Epidermal melanocyte (primary cell): ENCODE data around the gene GPR89A.
"Not testable (repeated sequence)": the region's sequence is repeated elsewhere in the genome, so short reads cannot be mapped to it uniquely, and the experiment has no call there.

Source experiments
- DNase-seq: peaks from one replicate; pipeline ENCODE4 v3.0.0; 2011; ENCODE audit warnings: low spot score; ENCODE audit not compliant: insufficient read length

Gene GPR89A

DNA sequence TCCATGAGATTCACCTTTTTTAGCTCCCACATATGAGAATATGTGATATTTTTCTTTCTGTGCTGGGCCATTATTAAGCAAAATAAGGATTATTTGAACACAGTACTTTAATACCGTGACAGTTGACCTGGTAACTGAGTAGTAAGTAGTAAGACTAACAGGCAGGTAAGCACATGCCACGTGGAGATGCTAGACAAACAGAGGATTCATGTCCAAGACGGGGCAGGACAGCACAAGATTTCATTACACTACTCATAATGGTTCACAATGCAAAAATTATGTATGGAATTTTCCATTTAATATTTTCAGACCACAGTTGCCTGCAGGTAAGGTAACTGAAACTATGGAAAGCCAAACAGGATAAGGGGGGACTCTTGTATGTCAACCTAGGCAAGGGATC lies 77.1 kb downstream of the GPR89A start:
- DNase-seq = not testable (repeated sequence)

GRCh38 chr1:145686078-145686477 lies 78.3 kb downstream of the GPR89A start:
- DNase-seq = not testable (repeated sequence)

DNA sequence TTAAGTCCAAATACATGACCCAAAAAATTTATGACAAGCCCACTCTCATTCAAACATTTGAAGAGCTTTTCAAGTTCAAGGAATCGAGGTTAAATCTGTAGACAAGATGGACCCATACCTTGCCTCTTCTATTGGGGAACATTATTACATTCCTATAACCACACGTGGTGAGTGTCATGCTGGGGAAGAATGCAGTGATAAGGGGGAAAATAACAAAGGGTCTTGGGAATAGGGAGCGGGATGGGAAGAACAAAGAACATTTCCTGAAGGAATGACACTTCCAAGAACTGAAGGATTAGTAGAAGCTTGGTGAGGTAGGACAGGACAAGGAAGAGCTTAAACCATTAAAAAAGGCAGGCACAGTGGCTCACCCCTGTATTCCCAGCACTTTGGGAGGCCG lies 80.5 kb downstream of the GPR89A start:
- no peak for DNase-seq

DNA sequence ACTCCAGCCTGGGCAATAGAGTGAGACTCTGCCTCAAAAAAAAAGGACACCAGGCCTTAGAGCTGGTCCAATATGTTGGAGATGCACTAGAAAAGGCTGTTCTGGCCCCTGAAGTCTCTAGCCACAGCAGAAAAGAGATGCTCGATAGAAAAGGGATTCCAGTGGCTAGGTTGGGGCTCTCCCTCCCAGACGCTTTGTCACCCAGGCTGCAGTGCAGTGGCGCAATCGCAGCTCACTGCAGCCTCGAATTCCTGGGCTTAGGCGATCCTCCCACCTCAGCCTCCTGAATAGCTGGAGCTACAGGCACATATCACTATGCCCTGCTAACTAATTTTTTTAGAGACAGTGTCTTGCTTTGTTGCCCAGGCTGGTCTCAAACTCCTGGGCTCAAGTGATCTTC lies 81.1 kb downstream of the GPR89A start:
- no peak for DNase-seq

- no peak for DNase-seq
These were observed 82.1 kb downstream of the GPR89A start for GRCh38 chr1:145689922-145690321.

- DNase-seq = peak; percentile 32
These were observed 83.1 kb downstream of the GPR89A start for GRCh38 chr1:145690587-145691558.

GRCh38 chr1:145692785-145693443 lies 85.1 kb downstream of the GPR89A start:
- no peak for DNase-seq

DNA sequence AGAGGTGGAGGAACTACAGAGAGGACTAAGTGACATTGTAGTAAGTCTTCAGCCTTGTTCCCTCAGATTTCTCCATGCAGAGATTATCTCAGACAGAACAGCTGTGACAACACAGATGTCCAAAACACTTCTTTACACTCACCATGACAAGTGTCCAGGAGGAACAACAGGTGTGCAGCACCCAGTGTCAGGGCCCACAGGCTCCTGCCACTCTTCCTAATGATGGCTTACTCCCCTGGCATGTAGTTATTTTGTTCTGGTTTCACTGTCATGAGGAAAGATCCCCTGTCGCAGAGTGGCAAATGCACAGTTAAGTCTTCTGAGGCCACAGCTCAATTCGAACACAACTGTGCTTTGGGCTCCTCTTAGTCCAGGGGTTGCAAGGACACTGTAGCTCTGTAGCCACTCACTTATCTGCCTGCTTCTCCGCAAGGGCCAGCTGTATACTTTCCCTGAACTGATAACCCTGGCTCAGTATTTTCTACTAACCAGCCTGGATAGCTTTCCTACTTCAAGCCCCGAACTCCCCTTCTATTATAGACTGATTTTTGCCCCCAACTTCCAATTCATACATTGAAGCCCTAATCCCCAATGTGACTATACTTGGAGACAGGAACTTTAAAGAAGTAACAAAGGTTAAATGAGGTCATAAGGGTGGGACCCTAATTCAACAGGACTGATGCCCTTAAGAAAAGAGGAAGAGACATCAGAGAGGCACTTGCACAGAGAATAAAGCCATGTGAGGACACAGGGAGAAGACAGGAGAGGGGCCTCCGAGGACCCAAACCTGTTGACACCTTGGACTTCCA lies 88.2 kb downstream of the GPR89A start:
- no peak for DNase-seq

DNA sequence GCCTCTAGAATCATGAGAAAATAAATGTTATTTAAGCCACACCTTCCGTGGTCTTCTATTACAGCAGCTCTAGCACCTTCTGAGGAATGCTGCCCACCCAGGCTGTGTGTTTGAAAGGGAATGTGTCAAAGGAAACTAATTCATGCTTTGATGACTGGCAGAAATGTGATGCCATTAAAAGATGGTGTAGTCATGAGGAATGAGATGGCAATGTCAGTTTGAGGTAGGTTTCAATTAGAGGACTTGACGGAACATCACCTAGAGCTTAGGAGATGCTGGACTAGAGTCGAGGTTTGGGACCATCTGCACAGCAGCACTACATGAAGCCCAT lies 88.8 kb downstream of the GPR89A start:
- no peak for DNase-seq

DNA sequence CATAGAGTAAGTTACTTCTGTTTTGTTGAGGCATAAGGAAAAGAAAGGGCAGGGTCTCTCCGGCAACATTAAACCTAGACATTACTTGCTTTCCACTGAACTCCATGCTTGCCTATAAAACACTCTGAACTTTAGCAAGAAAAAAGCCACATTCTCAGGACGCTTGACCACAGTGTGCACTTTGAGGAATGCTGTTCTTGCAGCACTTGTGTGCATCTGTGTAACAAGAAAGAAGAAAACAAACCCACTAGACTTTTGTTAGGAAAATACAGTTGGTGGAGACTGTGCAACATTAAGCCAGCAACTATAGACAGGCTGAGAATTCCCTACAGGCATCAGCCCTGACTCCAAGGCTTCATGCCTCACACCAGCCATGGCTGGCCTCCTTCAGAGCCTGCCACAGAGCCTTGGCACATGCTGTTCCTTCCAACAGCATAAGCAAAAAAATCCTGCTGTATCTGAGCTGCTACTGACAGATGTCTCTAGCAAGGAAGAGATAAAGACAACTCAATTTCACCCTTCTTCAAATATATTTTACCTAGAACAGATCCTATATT lies 93.6 kb downstream of the GPR89A start:
- no peak for DNase-seq

DNA sequence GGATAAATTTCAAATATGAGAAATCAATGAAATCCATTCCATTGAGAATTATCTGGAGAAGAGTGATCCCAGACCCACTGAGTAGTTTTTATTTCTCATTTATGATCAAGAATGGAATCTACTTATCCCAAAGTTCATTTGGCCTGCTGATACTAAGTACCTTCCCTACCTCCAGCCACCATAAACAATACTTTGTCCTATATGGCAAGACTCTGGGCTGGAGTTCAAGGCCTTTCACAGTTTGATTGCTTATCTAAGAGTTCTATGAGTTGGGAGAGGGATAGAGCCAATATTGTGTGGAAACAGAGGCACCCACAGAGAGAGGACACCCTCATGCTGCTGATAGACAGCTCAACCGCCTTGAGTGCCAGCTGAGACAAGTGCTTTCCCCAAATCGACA lies 94.3 kb downstream of the GPR89A start:
- no peak for DNase-seq

- DNase-seq = no peak
These were observed 95.0 kb downstream of the GPR89A start for GRCh38 chr1:145702826-145703225.

GRCh38 chr1:145705622-145706021 lies 97.8 kb downstream of the GPR89A start:
- no peak for DNase-seq

DNA sequence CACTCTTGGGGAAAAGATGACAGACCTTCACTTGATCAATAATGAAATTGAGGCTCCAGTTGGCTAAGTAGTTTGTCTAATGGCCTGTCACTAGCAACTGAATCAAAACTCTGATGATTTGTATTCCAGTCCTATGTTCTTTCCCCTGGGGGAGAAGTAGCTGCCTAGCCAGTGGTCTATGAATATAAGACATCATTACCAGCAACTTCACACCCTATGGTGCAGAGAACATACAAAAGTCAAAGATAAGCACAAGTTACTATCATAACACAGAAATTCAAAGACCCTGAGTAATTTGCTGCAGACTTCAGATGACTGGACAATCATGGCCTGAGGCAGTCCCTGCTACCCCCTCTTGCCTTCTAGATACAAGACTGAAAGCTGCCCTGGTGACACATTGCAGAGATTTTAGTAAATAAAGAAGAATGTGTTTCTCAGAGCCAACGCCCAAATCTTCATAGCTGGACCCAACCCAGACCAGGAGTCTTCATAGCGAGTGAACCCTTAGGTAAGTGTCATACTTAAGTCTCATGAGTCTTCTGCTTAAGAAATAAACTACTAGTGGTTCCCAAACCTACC lies 98.4 kb downstream of the GPR89A start:
- DNase-seq = no peak

GRCh38 chr1:145707183-145707867 lies 99.5 kb downstream of the GPR89A start, which contains the start of gene PDZK1:
Gene PDZK1, minus strand, starts transcription at chr1:145707368. Its CDS starts 19,347 bp downstream, at chr1:145688021.
- DNase-seq = no peak

DNA sequence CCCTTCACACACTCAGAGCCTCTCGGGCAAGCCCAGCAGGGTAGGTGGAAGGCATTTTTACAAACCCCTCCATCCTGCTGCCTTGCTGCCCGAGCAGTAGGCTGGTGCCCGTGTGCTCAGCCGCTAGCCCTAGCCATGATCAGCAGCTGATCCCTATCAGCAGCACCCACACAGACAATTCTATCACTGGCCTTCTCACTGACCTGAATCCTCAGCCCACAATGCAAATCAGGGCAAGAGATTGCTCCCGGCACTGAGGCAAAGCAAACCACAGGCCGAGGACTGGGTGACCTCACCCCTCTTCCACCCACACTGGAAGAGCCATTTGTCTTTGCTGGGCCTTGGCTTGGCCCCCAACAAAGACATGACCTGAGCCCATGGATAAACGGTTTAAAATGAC lies 100.3 kb downstream of the GPR89A start:
- DNase-seq = no peak

GRCh38 chr1:145710291-145711027 lies 102.7 kb downstream of the GPR89A start:
- no peak for DNase-seq

GRCh38 chr1:145711213-145711651 lies 103.4 kb downstream of the GPR89A start:
- no peak for DNase-seq

DNA sequence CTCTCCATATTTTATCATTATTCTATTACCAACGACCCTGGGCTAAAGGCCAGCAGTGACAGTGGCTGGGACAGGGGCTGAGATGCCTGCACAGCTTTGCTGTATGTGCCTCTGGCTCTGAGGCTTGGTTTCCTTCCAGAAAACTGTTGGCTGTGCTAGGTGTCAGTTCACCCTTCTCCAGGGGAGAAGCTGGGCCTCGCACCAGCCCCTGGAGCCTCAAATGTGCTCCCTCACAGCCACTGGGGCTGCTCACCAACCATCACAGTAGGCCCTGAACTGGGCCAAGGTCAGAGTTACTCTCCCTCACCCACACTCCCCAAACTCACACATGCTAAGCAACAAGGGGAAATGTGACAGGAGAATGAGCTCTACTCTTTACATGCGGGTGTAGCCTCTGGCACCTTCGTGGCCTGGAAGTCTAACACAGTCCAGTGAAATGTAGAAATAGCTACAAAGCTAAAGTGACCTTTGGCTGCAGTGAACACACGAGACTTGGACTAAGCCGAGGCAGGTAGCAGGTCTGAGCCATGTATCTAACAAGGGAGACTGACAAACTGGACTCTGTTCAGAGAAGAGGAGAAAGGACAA lies 106.8 kb downstream of the GPR89A start:
- no peak for DNase-seq
